ENCODE measurements around the gene CTSD.
"Not testable (repeated sequence)": the region's sequence is repeated elsewhere in the genome, so short reads cannot be mapped to it uniquely, and the experiment has no call there.

Gene CTSD

GRCh38 chr11:1763796-1764661, at the start of gene CTSD:
Gene CTSD (minus strand): TSS chr11:1763927. CDS start chr11:1763859, 68 bp downstream.
- DNase-seq: peak; percentile 80

GRCh38 chr11:1813356-1813755, 49.6 kb upstream of the CTSD start:
- DNase-seq: not testable (repeated sequence)

- DNase-seq: no peak
Measured at GRCh38 chr11:1812801-1813200, 49.1 kb upstream of the CTSD start.

DNA sequence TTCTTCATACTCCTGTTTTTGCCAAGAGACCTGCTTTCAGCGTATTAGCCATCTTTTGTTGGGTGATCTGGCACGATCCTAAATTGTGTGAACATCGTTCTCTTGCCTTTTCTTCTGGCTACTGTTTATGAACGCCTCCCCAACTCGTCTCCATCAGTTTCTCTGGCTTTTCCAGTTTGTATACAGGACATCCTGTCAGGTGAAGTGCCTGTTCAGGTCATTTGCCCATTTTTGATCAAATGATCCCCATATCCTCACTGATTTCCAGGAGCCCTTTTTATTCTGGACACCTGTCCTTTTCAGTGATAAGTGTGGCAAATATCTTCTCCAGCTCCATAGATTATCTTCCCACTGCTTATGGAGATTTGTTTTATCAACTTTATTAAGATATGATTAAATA, 48.5 kb upstream of the CTSD start:
- no peak for DNase-seq

DNA sequence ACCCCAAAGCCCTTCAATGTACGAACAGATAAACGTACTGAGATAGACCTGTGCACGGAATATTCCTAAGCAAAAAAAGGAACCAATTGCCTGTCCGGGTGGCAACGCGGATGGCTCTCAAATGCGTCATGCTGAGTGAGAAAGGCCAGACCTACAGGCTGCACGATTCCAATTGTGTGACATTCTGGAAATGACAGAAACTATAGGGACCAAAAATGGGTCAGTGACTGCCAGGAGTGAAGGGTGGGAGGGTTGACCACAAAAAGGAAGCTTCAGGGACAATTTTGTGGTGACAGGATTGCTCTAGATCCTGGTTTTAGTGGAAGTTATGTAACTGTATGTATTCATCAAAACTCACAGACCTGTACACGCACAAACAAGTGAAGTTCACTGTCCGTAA, 47.0 kb upstream of the CTSD start:
- no peak for DNase-seq

- no peak for DNase-seq
Measured at GRCh38 chr11:1807264-1807995, 43.7 kb upstream of the CTSD start.

DNA sequence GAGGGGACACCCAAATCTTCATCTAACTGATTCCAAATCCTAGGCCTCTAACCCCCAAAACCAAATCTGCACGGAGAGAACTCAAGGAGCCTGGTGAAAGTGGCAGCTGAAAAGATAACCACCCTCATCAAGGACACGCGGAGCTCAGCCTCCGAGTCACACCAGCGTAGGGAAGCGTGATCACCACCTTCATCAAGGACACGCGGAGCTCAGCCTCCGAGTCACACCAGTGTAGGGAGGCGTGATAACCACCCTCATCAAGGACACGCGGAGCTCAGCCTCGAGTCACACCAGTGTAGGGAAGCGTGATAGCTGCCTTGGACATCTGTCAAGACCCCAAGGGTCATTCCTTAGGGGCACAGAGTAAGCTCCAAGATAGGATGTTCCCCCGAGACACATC, 41.8 kb upstream of the CTSD start:
- DNase-seq: no peak

DNA sequence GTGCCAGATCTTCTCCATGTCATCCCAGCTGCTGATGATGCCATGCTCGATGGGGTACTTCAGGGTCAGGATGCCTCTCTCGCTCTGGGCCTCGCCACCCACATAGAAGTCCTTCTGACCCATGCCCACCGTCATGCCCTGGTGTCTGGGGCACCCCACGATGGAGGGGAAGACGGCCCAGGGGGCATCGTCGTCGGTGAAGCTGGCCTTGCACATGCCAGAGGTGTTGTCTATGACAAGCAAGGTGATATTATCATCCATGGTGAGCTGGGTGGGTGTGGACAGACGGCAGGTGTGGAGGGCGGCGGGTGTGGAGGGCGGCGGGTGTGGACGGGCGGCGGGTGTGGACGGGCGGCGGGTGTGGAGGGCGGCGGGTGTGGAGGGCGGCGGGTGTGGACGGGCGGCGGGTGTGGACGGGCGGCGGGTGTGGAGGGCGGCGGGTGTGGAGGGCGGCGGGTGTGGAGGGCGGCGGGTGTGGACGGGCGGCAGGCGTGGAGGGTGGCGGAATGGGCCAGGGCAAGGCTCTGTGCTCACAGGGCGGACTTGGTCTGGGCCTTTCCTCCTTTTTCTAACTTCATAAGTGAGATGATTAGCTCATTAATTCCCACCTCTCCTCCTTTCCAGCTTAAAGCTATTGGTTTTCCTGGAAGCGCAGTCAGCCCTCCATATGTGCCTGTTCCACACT, 40.2 kb upstream of the CTSD start:
- DNase-seq: not testable (repeated sequence)

- no peak for DNase-seq
Measured at GRCh38 chr11:1803246-1803645, 39.5 kb upstream of the CTSD start.

GRCh38 chr11:1797391-1798125, 33.8 kb upstream of the CTSD start:
- DNase-seq: no peak

DNA sequence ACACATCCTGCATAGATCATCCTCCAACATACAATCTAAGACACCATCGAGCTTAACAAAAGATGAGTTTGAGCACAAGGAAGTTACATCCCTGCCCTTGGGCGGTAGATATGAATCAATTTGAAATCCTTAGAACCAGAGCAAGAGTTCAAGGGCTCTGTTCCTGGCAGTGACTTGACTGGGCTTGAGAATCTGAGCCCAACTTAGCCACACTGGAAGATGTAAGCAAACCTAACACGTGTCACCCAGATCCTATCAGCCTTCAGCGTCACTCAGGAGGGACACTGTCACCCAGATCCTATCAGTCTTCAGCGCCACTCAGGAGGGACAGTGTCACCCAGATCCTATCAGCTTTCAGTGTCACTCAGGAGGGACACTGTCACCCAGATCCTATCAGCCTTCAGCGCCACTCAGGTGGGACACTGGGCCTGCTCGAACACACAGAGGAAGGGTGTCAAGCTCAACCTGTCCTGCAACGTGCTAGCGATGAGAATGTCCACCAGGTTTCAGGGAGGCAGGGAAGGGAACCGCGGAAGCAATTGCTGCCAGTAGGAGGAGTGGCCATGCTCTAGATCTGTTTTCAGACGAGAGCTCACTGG, 32.8 kb upstream of the CTSD start:
- no peak for DNase-seq

DNA sequence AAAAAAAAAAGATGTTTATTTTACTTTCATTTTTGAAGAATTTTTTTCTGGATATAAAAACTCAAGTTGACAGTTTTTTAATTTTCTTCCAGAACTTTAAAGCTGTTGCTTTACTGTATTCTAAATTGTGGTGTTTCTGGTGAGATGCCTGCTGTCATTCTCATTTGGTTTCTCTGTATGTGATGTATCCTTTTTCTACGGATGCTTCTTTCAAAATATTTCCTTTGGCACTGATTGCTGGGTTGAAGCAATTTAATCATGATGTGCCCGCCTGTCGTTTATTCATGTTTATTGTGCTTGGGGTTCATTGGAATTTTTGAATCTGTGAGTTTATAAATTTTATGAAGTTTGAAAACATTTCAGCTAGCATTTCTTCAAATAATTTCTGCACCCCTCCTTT, 29.4 kb upstream of the CTSD start:
- DNase-seq: no peak

- no peak for DNase-seq
Measured at GRCh38 chr11:1792461-1792860, 28.7 kb upstream of the CTSD start.

- no peak for DNase-seq
Measured at GRCh38 chr11:1791912-1792311, 28.2 kb upstream of the CTSD start.

- no peak for DNase-seq
Measured at GRCh38 chr11:1786466-1786865, 22.7 kb upstream of the CTSD start.

GRCh38 chr11:1785749-1786413, 22.2 kb upstream of the CTSD start:
- no peak for DNase-seq

DNA sequence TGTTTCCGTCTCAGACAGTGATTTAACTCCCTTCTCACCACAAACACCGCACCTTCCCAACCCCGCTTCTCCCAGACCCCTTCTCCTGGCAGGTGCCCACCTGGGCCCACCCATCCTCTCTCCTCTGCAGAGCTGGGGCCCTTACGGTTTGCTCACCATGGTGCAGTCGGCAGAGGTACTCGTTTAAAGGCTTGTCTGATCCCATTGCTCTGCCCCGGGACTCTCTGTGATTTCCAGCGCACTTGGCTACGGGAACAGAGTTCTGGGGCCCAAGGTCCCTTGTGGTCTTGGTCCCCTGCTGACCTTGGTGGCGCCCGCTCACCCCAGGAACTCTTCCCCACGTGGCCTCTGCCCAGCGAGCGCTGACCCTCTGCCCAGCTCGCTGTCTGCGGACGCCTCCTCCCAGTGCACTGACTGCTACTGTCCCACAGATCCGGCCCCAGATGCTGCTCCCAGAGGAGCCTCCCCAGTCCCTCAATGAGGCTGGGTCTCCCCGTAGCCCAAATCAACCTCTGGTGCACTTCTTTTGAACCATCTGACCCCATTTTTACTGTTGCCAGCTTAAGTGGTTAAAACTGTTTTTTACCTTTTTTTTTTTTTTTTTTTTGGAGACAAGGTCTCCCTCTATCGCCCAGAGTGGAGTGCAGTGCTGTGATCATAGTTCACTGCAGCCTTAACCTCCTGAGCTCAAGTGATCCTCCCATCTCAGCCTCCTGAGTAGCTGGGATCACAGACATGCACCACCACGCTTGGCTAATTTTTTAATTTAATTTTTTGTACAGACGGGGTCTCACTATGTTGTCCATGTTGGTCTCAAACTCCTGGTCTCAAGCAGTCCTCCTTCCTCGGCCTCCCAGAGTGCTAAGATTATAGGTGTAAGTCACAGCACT, 21.3 kb upstream of the CTSD start:
- DNase-seq: no peak

DNA sequence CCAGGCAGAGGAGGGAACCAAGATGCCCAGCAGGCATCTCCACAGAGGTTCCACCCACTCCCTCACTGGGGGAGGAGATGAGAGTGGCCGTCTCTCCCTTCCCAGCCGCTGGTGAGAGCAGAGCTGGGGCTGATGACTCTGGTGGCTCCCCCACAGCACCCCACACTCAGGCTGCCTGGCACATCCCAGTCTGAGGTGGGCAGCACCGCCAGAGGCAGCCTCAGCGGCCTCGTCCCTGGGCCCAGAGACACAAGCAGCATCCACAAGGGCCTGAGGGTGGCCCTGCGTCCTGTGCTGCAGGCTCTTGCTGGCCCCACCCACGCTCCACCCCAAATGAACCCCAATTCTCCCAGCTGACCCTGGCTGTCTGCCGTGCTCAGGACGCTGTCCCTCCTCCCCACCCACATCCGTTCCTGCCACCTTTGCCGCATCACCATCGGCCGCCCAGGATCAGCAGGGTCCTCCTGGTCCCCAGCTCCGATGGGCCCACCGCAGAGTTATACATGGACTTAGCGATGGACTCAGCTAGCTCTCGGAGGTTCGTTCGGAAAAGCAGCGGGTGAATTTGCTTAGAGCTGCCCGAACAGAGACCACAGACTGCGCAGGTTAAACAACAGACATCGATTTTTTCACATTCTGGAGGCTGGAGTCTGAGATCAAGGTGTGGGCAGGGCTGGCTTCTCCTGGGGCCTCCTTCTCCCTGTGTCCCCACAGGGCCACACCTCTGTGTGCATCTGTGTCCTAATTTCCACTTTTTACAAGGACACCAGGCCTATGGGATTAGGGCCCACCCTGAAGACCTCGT, 20.2 kb upstream of the CTSD start:
- no peak for DNase-seq

DNA sequence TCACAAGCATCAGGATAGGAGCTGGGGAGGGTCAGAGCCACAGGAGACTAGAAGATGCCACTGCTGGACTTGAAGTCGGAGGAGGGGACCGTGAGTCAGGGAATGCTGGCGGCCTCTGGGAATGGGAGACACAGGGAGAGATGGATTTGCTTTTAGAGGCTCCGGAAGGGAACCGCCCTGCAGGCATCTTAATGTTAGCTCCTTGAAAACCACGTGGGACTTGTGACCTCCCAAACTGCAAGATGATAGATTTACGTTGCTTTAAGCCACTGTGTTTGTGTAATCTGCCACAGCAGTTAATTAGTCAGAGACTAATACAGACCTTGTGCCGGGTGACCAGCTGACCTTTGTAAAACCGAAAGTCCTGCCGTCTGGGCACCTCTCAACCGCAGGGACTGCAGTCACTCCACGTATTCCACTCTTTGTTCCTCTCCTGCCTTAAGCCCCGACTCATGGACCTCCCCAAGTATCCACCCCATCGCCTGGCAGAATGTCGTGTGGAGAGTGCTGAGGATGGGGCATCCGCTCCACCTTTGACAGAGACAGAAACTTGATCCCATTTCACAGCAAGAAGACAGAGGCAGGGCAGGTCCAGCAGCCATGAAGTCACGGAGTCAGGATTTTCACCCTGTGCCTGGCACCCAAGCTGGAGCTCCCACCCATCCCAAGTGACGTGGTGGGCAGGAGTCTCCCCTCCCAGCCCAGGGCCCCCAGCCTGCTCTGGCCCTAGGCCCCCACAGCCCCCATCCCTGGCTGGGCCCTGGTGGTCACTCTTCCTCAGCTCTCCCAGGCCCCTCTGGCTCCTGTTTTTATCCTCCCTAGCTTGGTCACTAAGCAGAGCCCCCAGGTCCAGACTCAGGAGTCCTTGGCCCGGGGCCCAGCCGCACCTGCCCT, 19.4 kb upstream of the CTSD start:
- DNase-seq: no peak
